Panc1 (cell line): ENCODE measurements around the gene PEPD. TPM values are rescaled to one million over a fixed set of nuclear protein-coding genes. Genes with fewer than 3 reads are reported as not detected.

Source experiments
- ATAC-seq: fragments of 200-7000 bp; cut with Tn5 transposase; 2 replicates; pipeline ENCODE4 v1.9.1; 2020; ENCODE audit warnings: mild to moderate bottlenecking, moderate library complexity
- BruUV-seq: library from RNA; stranded (reverse); fragments of 400-500 nt; replicated peaks from 2 replicates; lab custom pipeline; 2021; lab: Mats Ljungman, UMichigan
- CTCF ChIA-PET: fragments of 300-600 bp; sonication (Branson Sonifier 250); formaldehyde crosslinking; loops from one replicate; lab custom pipeline; 2022; ENCODE audit warnings: antibody characterized with exemption; lab: Charles Lee
- POLR2A ChIA-PET: fragments of 300-600 bp; sonication (Branson Sonifier 250); formaldehyde crosslinking; loops from one replicate; lab custom pipeline; 2022; ENCODE audit warnings: antibody characterized with exemption; lab: Charles Lee
- DNase-seq: peaks from one replicate; pipeline ENCODE4 v3.0.0-alpha.2; 2010; ENCODE audit warnings: low read depth, low spot score
- H3K27ac ChIP-seq: 2 replicates; pipeline ENCODE4 v1.5.1; 2011; ENCODE audit warnings: mild to moderate bottlenecking, low read length, inconsistent platforms
- H3K27me3 ChIP-seq: fragments of 200-500 bp; sonication (Bioruptor generic); 2 replicates; pipeline ENCODE4 v1.6.0; 2014; ENCODE audit warnings: low read length, inconsistent platforms; ENCODE audit not compliant: control insufficient read depth, insufficient read depth
- H3K36me3 ChIP-seq: fragments of 200-500 bp; sonication (Bioruptor generic); 2 replicates; pipeline ENCODE4 v1.5.1; 2014; ENCODE audit warnings: inconsistent platforms, mild to moderate bottlenecking, low read length, moderate library complexity; ENCODE audit not compliant: control insufficient read depth, insufficient read depth
- H3K4me1 ChIP-seq: 2 replicates; pipeline ENCODE4 v1.5.1; 2011; ENCODE audit warnings: inconsistent platforms, mild to moderate bottlenecking, low read length, moderate library complexity; ENCODE audit not compliant: control insufficient read depth, insufficient read depth
- H3K4me3 ChIP-seq, 2 experiments: 2 replicates each; pipeline ENCODE4 v1.5.1; 2011 to 2012; ENCODE audit warnings: low read depth in 2 of 2, low read length in 2 of 2, mild to moderate bottlenecking in 2 of 2, inconsistent platforms in 1 of 2, moderate library complexity in 1 of 2
- H3K9me3 ChIP-seq: fragments of 200-500 bp; sonication (Bioruptor generic); 2 replicates; pipeline ENCODE4 v1.5.1; 2014; ENCODE audit warnings: low read depth, mild to moderate bottlenecking, inconsistent platforms, low read length, moderate library complexity; ENCODE audit not compliant: control insufficient read depth, insufficient read depth
- CTCF ChIP-seq: fragments of 450-650 bp; IDR thresholded peaks from 2 replicates; pipeline ENCODE4 v1.5.1; 2017; ENCODE audit warnings: mild to moderate bottlenecking
- POLR2AphosphoS5 ChIP-seq: IDR thresholded peaks from 2 replicates; pipeline ENCODE4 v1.6.1; 2012; ENCODE audit warnings: mild to moderate bottlenecking, low read depth, low read length, moderate library complexity
- REST ChIP-seq, 2 experiments: IDR thresholded peaks; 2 replicates each; pipeline ENCODE4 v1.6.1; 2011 to 2012; ENCODE audit warnings: low read depth in 2 of 2, control low read depth in 1 of 2, low read length in 1 of 2, mild to moderate bottlenecking in 1 of 2, moderate library complexity in 1 of 2; ENCODE audit not compliant: insufficient read depth in 1 of 2
- SIN3A ChIP-seq: IDR thresholded peaks from 2 replicates; pipeline ENCODE4 v1.6.1; 2012; ENCODE audit warnings: low read depth, mild to moderate bottlenecking, low read length, moderate library complexity, borderline replicate concordance; ENCODE audit not compliant: insufficient read depth
- TCF7L2 ChIP-seq: IDR thresholded peaks from 2 replicates; pipeline ENCODE4 v1.6.1; 2011; ENCODE audit warnings: mild to moderate bottlenecking, low read depth, low read length, inconsistent platforms
- in situ Hi-C: cut with HindIII; loops from 2 replicates; pipeline ENCODE4 v1.10.0; 2016; ENCODE audit warnings: low sequenced_read_pairs, low pct_unique_long_range_greater_than_20kb
- intact Hi-C: fragments of 100-400 bp; cut with micrococcal nuclease; formaldehyde crosslinking; loops from one replicate; pipeline ENCODE4 v1.10.0; 2022; ENCODE audit not compliant: unreplicated experiment
- total RNA-seq: library from RNA; stranded (reverse); gene quantifications from one replicate; pipeline ENCODE4 v1.2.1, GENCODE V29; 2021; ENCODE audit not compliant: unreplicated experiment

PEPD gene
- total RNA-seq, 1 experiment from 2014 or later = 102 TPM

- BruUV-seq = no TSS peak
- no peaks in the 10 kb centered on the region for H3K9me3 ChIP-seq
- ATAC-seq (no peak), DNase-seq (no peak)
- H3K4me1 ChIP-seq = no peaks in the 10 kb centered on the region
- intact Hi-C loops = no loop called here
- TF ChIP-seq SIN3A = no peak
- TF ChIP-seq TCF7L2 = no peak
- TF ChIP-seq POLR2AphosphoS5 = no peak
- no peak for TF ChIP-seq CTCF
- H3K36me3 ChIP-seq = no peaks in the 10 kb centered on the region
- no peaks in the 10 kb centered on the region for H3K27me3 ChIP-seq
- H3K27ac ChIP-seq = no peak overlapping the region
- in situ Hi-C loops = no loop called here
- H3K4me3 ChIP-seq = no peak overlapping the region
- ChIA-PET CTCF (no interaction called here), POLR2A (no interaction called here)
Measured at GRCh38 chr19:33554821-33555220, 33.2 kb upstream of the PEPD start.

GRCh38 chr19:33554391-33554790 is 32.8 kb upstream of the PEPD start:
- H3K4me1 ChIP-seq = no peaks in the 10 kb centered on the region
- POLR2A ChIA-PET = no interaction called here
- H3K36me3 ChIP-seq = no peaks in the 10 kb centered on the region
- BruUV-seq = no TSS peak
- intact Hi-C loops = no loop called here
- no peak for DNase-seq
- ATAC-seq = no peak
- TF ChIP-seq CTCF (no peak), SIN3A (no peak), POLR2AphosphoS5 (no peak), REST (IDR thresholded peaks at IDR 0.05; ENCODE audit: insufficient read depth in 1 of 2, low read depth in 2 of 2, low read length in 1 of 2) (no peak), TCF7L2 (no peak)
- H3K27ac ChIP-seq = no peak overlapping the region
- H3K9me3 ChIP-seq = no peaks in the 10 kb centered on the region
- no peak overlapping the region for H3K4me3 ChIP-seq
- in situ Hi-C loops = no loop called here
- CTCF ChIA-PET = no interaction called here
- H3K27me3 ChIP-seq = no peaks in the 10 kb centered on the region
